Measurements from ENCODE around the gene OR51S1.
"Not testable (repeated sequence)": the region's sequence is repeated elsewhere in the genome, so short reads cannot be mapped to it uniquely, and the experiment has no call there.

Gene OR51S1, protein sequence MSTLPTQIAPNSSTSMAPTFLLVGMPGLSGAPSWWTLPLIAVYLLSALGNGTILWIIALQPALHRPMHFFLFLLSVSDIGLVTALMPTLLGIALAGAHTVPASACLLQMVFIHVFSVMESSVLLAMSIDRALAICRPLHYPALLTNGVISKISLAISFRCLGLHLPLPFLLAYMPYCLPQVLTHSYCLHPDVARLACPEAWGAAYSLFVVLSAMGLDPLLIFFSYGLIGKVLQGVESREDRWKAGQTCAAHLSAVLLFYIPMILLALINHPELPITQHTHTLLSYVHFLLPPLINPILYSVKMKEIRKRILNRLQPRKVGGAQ

DNA sequence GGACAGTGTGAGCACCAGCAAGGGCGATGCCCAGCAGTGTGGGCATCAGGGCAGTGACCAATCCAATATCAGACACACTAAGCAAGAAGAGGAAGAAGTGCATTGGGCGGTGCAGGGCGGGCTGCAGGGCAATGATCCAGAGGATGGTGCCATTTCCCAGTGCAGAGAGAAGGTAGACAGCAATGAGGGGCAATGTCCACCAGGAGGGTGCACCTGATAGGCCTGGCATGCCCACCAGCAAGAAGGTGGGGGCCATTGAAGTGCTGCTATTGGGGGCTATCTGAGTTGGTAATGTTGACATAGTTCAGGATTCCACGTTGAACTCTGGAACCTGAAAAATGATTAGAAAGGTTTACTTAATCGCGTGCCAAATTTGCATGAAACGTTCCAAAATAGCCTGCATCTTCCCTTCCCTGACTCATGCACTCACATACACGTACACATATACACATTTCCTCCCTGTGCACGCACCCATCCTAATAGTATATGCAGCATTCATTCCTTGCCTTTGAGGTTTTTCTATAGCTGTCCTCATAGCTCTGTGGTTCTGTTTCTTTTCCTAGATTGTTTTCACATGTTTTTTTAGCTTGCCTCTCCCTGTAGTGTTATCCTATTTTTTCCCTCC lies at the start of gene OR51S1:
OR51S1 (minus strand) TSS at position 301 of the 625 bp plus-strand sequence; CDS start at position 301, 0 bp downstream.
- intact Hi-C loops (cut with DNase I) = no loop called here
- no peak for DNase-seq

- intact Hi-C loops (cut with DNase I) = no loop called here
- DNase-seq = no peak
These were observed 43.1 kb upstream of the OR51S1 start for GRCh38 chr11:4891996-4892640.

- peak in 1 of 10 donors; percentile 22 for DNase-seq
- intact Hi-C loops (cut with DNase I) = no loop called here
These were observed 41.3 kb upstream of the OR51S1 start for GRCh38 chr11:4890279-4890678.

- intact Hi-C loops (cut with DNase I) = no loop called here
These were observed 38.6 kb upstream of the OR51S1 start for GRCh38 chr11:4887591-4887990.

DNA sequence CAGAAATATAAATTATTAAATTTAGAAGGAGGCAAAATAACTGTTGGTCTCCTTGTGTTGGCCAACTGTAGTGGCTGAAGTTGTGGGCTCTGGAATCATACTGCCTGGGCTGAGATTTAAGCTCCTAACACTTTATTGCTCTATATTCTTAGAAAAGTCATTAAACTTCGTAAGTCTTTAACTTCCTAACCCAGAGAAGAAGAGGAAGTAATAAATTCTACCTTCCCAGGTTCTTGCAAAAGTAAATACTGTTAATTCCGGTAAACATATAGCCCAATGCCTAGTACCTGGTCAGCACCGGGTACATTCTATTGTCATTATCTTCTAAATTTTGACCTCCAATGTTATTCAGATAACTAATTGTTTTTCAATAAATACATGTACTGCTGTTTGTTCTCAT lies 37.2 kb upstream of the OR51S1 start:
- intact Hi-C loops (cut with DNase I) = no loop called here
- no peak for DNase-seq

More at GRCh38 chr11:4887591-4887990, 38.6 kb upstream of the OR51S1 start:
- no peak for DNase-seq

GRCh38 chr11:4884361-4884760 lies 35.4 kb upstream of the OR51S1 start:
- no peak for DNase-seq
- intact Hi-C loops (cut with DNase I) = no loop called here

DNA sequence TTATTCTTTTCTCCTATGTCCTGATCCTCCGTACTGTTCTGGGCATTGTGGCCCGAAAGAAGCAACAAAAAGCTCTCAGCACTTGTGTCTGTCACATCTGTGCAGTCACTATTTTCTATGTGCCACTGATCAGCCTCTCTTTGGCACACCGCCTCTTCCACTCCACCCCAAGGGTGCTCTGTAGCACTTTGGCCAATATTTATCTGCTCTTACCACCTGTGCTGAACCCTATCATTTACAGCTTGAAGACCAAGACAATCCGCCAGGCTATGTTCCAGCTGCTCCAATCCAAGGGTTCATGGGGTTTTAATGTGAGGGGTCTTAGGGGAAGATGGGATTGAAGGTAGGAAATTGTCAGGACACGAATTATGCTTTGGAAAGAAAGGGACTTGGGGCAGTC lies 33.5 kb upstream of the OR51S1 start:
- intact Hi-C loops (cut with DNase I) = no loop called here

DNA sequence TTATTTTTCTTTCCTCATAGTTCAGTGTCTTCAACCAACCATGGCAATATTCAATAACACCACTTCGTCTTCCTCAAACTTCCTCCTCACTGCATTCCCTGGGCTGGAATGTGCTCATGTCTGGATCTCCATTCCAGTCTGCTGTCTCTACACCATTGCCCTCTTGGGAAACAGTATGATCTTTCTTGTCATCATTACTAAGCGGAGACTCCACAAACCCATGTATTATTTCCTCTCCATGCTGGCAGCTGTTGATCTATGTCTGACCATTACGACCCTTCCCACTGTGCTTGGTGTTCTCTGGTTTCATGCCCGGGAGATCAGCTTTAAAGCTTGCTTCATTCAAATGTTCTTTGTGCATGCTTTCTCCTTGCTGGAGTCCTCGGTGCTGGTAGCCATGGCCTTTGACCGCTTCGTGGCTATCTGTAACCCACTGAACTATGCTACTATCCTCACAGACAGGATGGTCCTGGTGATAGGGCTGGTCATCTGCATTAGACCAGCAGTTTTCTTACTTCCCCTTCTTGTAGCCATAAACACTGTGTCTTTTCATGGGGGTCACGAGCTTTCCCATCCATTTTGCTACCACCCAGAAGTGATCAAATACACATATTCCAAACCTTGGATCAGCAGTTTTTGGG lies 33.0 kb upstream of the OR51S1 start, which contains the start of gene OR51T1:
OR51T1 (plus strand) TSS at position 41 of the 641 bp plus-strand sequence; CDS start at position 41, 0 bp downstream.
- intact Hi-C loops (cut with DNase I) = no loop called here
- DNase-seq = no peak

More for the DNA sequence above, 33.5 kb upstream of the OR51S1 start:
- DNase-seq = no peak

DNA sequence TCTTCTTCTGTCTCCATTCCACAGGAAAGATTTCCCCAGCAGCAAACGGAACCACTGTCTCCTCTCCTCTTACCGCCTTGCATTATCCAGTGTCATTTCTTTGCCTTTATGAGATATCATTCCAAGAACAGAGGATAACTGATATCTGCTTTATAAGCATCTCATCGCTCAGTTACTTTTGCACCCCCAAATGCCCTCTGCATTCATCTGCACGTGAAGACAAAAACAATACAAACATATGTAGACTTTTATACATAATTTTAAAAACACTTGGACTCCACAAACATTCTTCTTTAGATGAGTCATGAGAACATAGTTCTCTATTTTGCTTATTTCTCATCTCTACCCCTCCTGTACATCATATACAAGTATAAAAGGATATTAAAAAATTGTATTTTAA lies 32.2 kb upstream of the OR51S1 start:
- intact Hi-C loops (cut with DNase I) = no loop called here
- no peak for DNase-seq

GRCh38 chr11:4865855-4866254 lies 16.8 kb upstream of the OR51S1 start:
- intact Hi-C loops (cut with DNase I) = no loop called here
- DNase-seq = no peak

DNA sequence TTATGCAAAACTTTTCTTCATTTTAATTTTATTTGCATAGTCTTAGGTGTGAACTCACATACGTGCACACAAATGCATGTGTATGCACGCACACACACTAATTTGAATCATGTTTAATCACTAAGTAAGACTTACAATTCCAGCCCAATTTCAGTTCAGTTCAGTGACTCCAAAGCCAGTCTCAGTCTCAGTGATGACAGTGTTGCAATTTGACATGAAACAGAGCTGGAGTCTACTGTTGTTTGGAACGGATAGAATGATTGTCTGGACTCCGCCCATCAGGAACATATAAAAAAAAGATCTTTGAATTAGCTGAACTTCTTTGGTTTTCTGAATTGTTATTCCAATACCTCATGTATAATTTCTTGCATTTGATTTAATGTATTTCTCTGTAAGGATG lies 14.9 kb upstream of the OR51S1 start:
- no peak for DNase-seq
- intact Hi-C loops (cut with DNase I) = no loop called here

- intact Hi-C loops (cut with DNase I) = no loop called here
- no peak for DNase-seq
These were observed 13.6 kb upstream of the OR51S1 start for GRCh38 chr11:4862447-4863236.

GRCh38 chr11:4854286-4854685 lies 5.3 kb upstream of the OR51S1 start:
- intact Hi-C loops (cut with DNase I) = not testable (repeated sequence)
- peak in 1 of 10 donors; percentile 35 for DNase-seq

GRCh38 chr11:4851033-4851432 lies 2.0 kb upstream of the OR51S1 start:
- no peak for DNase-seq
- intact Hi-C loops (cut with DNase I) = no loop called here

GRCh38 chr11:4839851-4840549 lies 9.0 kb downstream of the OR51S1 start:
- intact Hi-C loops (cut with DNase I) = no loop called here
- no peak for DNase-seq

GRCh38 chr11:4830909-4831308 lies 18.1 kb downstream of the OR51S1 start:
- intact Hi-C loops (cut with DNase I) = no loop called here
- no peak for DNase-seq

GRCh38 chr11:4830346-4830745 lies 18.7 kb downstream of the OR51S1 start:
- intact Hi-C loops (cut with DNase I) = no loop called here
- no peak for DNase-seq

DNA sequence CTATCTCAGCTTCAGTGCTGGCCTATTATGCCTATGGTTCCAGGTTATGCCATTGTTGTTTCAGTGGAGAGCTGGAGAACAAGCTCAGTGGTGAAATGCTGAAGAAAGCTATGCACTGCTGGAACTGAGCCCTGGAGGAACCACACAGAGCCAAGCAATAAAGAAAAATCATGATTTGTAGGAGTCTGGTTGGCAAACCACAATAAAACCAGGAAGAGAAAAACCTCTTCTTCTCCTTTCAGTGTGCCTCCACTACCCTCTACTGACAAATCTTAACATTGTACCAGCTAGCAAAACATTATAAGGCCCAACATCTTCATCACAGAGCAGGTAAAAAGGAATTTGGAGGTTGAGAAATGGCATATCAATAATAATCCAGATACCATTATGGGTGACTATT lies 22.6 kb downstream of the OR51S1 start:
- intact Hi-C loops (cut with DNase I) = no loop called here
- DNase-seq = no peak

DNA sequence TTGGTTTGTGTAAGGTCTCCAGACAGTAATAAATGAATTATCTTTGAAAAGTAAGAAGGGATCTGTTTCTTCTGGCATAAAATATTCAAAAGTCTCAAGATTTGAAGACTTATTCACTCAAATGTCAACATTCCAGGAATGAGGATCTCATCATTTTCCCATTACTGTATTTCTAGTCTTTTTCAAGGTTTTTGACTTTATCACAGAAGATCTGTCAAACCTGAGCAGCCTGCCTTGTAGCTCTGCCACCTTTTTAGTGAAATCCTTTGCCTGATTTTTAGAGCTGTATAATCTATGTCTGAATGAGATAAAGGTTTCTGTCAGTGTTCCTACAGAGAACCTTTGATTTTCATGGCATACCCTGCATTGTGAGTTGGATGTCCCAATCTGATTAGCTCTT lies 23.9 kb downstream of the OR51S1 start:
- DNase-seq = no peak
- intact Hi-C loops (cut with DNase I) = no loop called here

DNA sequence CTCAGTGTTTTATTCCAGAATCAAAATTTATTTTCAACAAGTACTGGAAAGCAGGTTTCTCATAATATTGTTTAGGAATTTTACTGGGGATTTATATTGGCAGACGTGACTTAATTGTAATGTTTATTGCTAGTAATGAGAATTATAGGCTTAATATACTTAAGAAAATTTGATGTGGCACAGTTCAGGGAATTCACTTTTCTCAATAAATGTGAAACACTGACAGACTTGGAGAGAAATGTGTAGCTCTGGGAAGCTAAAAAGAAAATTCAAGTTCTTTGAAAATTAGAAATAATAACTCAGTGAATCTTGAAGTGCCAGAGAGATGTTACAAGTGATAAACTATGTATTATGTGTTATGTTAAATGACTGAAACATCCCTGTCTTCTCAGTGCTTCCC lies 28.0 kb downstream of the OR51S1 start, which contains the start of gene OR51F2:
OR51F2 (plus strand) TSS at position 301 of the 400 bp plus-strand sequence. CDS start 101 bp downstream, outside the sequence.
- intact Hi-C loops (cut with DNase I) = no loop called here
- DNase-seq = no peak
